HepG2 (cell line): ENCODE results near the gene ELMOD3. TPM values are rescaled to one million over a fixed set of nuclear protein-coding genes. Genes with fewer than 3 reads are reported as not detected.

Source experiments
- HNF4A ChIP-seq: sonication (generic); formaldehyde crosslinking; IDR thresholded peaks from 2 replicates; pipeline ENCODE4 v1.4.0; 2020; ENCODE audit warnings: missing genetic modification reagents
- KDM3A ChIP-seq: IDR thresholded peaks from 2 replicates; pipeline ENCODE4 v1.6.1; 2018; ENCODE audit warnings: low read depth, missing compliant biosample characterization
- MLLT10 ChIP-seq: sonication (generic); formaldehyde crosslinking; IDR thresholded peaks from 2 replicates; pipeline ENCODE4 v1.4.0; 2020; ENCODE audit warnings: missing genetic modification reagents
- NFRKB ChIP-seq: fragments of 450-650 bp; IDR thresholded peaks from 2 replicates; pipeline ENCODE4 v1.6.1; 2017
- ZMAT3 ChIP-seq: sonication (generic); formaldehyde crosslinking; conservative IDR thresholded peaks from 2 replicates; pipeline ENCODE4 v1.7.0; 2021; ENCODE audit warnings: missing genetic modification reagents
- ZNF205 ChIP-seq: IDR thresholded peaks from 2 replicates; pipeline ENCODE4 v1.6.1; 2018; ENCODE audit warnings: missing biosample characterization, missing genetic modification reagents
- ZNF563 ChIP-seq: sonication (generic); formaldehyde crosslinking; IDR thresholded peaks from 2 replicates; pipeline ENCODE4 v1.8.0; 2022; ENCODE audit warnings: mild to moderate bottlenecking, moderate library complexity, missing genetic modification reagents
- ZNF605 ChIP-seq: sonication (generic); formaldehyde crosslinking; IDR thresholded peaks from 2 replicates; pipeline ENCODE4 v1.8.0; 2022; ENCODE audit warnings: mild to moderate bottlenecking, missing genetic modification reagents
- ZNF7 ChIP-seq: IDR thresholded peaks from 2 replicates; pipeline ENCODE4 v1.6.1; 2016; ENCODE audit warnings: missing biosample characterization, missing genetic modification reagents
- ZNF777 ChIP-seq: sonication (generic); formaldehyde crosslinking; IDR thresholded peaks from 2 replicates; pipeline ENCODE4 v1.4.0; 2020; ENCODE audit warnings: missing genetic modification reagents
- ZNF780A ChIP-seq: sonication (generic); formaldehyde crosslinking; IDR thresholded peaks from 2 replicates; pipeline ENCODE4 v1.8.0; 2022; ENCODE audit warnings: mild to moderate bottlenecking, missing genetic modification reagents, moderate library complexity
- polyA plus RNA-seq, 8 experiments: library from polyadenylated mRNA; depleted of rRNA in 3 of 8; stranded (reverse) in 7 of 8; unstranded in 1 of 8; fragments of >200 nt; fragmentation: Illumina TruSeq in 4 of 8; extraction: Trizol in 4 of 8; gene quantifications; 2 replicates each; pipeline versions ENCODE4 v1.2.1 to v1.2.3, GENCODE V29; 2011 to 2016; ENCODE audit warnings: low read depth in 4 of 8, missing spikeins in 1 of 8, mixed read lengths in 1 of 8; ENCODE audit not compliant: insufficient read depth in 1 of 8
- total RNA-seq, 5 experiments: library from RNA; depleted of rRNA; stranded (reverse); fragments of >200 nt; fragmentation: Illumina TruSeq; extraction: Trizol; gene quantifications; 2 replicates each; pipeline ENCODE4 v1.2.3, GENCODE V29; 2016; ENCODE audit warnings: low read depth in 1 of 5
- TF ChIP-seq, protein P1 (sequence below): sonication (generic); formaldehyde crosslinking; IDR thresholded peaks from 2 replicates; pipeline ENCODE4 v1.4.0; 2020; ENCODE audit warnings: missing genetic modification reagents
- TF ChIP-seq, protein P2 (sequence below): sonication (generic); formaldehyde crosslinking; conservative IDR thresholded peaks from 2 replicates; pipeline ENCODE4 v1.4.0; 2020; ENCODE audit warnings: missing genetic modification reagents
- TF ChIP-seq, protein P3 (sequence below): sonication (generic); formaldehyde crosslinking; IDR thresholded peaks from 2 replicates; pipeline ENCODE4 v1.4.0; 2020; ENCODE audit warnings: missing genetic modification reagents, borderline replicate concordance
- TF ChIP-seq, protein P4 (sequence below): sonication (generic); formaldehyde crosslinking; IDR thresholded peaks from 2 replicates; pipeline ENCODE4 v1.5.1; 2020; ENCODE audit warnings: missing genetic modification reagents, mild to moderate bottlenecking, borderline replicate concordance

Gene ELMOD3
- total and polyA plus RNA-seq, 2 of the 13 experiments (the other 11 are each of a cell fraction or from before 2014, with no cell fraction given), result 13.3 to 19.5 TPM

DNA sequence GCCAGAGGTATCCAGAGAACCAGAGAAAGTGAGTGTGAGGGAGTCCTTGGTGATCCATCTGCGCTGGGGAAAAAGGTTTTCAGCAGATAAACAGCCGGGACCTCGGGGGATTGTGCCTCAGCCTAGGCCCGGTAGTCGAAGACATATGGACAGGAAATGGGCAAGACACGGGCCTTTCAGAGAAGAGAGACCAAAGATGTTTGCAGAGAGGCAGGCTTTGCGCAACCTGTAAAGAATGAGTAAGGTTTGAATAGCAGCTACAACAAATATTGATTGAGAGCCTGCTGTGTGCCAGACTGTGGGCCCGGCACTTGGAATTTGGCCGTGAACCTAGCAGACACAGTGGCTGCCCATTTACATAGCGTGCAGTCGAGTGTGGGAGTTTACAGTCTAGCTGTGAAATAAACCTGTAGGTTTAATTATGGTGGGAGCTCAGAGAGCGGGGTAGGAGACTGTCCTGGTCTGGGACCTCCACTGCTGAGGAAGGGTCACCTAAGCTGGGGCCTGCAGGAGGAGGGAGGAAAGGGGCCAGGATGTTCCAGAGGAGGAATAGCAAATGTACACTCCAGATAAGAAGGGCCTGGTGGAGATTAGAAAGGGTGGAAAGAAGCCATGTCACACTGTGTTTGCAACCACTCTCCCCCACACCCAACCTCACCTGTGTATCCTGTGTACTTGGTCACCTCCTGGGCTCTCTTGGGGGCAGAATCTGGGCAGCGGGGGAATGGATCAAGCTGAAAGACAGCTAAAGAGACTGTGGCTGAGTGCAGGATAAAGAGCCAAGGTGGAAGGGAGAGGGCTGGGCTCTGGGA is 66.9 kb downstream of the ELMOD3 start (continued):
- TF ChIP-seq, protein P1, sequence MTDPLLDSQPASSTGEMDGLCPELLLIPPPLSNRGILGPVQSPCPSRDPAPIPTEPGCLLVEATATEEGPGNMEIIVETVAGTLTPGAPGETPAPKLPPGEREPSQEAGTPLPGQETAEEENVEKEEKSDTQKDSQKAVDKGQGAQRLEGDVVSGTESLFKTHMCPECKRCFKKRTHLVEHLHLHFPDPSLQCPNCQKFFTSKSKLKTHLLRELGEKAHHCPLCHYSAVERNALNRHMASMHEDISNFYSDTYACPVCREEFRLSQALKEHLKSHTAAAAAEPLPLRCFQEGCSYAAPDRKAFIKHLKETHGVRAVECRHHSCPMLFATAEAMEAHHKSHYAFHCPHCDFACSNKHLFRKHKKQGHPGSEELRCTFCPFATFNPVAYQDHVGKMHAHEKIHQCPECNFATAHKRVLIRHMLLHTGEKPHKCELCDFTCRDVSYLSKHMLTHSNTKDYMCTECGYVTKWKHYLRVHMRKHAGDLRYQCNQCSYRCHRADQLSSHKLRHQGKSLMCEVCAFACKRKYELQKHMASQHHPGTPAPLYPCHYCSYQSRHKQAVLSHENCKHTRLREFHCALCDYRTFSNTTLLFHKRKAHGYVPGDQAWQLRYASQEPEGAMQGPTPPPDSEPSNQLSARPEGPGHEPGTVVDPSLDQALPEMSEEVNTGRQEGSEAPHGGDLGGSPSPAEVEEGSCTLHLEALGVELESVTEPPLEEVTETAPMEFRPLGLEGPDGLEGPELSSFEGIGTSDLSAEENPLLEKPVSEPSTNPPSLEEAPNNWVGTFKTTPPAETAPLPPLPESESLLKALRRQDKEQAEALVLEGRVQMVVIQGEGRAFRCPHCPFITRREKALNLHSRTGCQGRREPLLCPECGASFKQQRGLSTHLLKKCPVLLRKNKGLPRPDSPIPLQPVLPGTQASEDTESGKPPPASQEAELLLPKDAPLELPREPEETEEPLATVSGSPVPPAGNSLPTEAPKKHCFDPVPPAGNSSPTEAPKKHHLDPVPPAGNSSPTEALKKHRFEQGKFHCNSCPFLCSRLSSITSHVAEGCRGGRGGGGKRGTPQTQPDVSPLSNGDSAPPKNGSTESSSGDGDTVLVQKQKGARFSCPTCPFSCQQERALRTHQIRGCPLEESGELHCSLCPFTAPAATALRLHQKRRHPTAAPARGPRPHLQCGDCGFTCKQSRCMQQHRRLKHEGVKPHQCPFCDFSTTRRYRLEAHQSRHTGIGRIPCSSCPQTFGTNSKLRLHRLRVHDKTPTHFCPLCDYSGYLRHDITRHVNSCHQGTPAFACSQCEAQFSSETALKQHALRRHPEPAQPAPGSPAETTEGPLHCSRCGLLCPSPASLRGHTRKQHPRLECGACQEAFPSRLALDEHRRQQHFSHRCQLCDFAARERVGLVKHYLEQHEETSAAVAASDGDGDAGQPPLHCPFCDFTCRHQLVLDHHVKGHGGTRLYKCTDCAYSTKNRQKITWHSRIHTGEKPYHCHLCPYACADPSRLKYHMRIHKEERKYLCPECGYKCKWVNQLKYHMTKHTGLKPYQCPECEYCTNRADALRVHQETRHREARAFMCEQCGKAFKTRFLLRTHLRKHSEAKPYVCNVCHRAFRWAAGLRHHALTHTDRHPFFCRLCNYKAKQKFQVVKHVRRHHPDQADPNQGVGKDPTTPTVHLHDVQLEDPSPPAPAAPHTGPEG (CRISPR knock-in tag), result peak; percentile 66; the same call in 1 of the 2 replicates
- peak; percentile 92 for TF ChIP-seq HNF4A (CRISPR knock-in tag)
- TF ChIP-seq ZNF7 (CRISPR knock-in tag), result peak; percentile 83
- TF ChIP-seq MLLT10 (CRISPR knock-in tag), result no peak
- peak; percentile 36; the same call in 1 of the 2 replicates for TF ChIP-seq ZNF777 (CRISPR knock-in tag)
- TF ChIP-seq ZNF780A, result peak; percentile 61; the same call in 1 of the 2 replicates
- TF ChIP-seq, protein P2, sequence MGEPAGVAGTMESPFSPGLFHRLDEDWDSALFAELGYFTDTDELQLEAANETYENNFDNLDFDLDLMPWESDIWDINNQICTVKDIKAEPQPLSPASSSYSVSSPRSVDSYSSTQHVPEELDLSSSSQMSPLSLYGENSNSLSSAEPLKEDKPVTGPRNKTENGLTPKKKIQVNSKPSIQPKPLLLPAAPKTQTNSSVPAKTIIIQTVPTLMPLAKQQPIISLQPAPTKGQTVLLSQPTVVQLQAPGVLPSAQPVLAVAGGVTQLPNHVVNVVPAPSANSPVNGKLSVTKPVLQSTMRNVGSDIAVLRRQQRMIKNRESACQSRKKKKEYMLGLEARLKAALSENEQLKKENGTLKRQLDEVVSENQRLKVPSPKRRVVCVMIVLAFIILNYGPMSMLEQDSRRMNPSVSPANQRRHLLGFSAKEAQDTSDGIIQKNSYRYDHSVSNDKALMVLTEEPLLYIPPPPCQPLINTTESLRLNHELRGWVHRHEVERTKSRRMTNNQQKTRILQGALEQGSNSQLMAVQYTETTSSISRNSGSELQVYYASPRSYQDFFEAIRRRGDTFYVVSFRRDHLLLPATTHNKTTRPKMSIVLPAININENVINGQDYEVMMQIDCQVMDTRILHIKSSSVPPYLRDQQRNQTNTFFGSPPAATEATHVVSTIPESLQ (CRISPR knock-in tag), result peak; percentile 85; the same call in 1 of the 2 replicates
- TF ChIP-seq ZNF205 (CRISPR knock-in tag), result peak; percentile 98
- peak; percentile 87; the same call in 1 of the 2 replicates for TF ChIP-seq KDM3A (CRISPR knock-in tag)
- TF ChIP-seq, protein P3, sequence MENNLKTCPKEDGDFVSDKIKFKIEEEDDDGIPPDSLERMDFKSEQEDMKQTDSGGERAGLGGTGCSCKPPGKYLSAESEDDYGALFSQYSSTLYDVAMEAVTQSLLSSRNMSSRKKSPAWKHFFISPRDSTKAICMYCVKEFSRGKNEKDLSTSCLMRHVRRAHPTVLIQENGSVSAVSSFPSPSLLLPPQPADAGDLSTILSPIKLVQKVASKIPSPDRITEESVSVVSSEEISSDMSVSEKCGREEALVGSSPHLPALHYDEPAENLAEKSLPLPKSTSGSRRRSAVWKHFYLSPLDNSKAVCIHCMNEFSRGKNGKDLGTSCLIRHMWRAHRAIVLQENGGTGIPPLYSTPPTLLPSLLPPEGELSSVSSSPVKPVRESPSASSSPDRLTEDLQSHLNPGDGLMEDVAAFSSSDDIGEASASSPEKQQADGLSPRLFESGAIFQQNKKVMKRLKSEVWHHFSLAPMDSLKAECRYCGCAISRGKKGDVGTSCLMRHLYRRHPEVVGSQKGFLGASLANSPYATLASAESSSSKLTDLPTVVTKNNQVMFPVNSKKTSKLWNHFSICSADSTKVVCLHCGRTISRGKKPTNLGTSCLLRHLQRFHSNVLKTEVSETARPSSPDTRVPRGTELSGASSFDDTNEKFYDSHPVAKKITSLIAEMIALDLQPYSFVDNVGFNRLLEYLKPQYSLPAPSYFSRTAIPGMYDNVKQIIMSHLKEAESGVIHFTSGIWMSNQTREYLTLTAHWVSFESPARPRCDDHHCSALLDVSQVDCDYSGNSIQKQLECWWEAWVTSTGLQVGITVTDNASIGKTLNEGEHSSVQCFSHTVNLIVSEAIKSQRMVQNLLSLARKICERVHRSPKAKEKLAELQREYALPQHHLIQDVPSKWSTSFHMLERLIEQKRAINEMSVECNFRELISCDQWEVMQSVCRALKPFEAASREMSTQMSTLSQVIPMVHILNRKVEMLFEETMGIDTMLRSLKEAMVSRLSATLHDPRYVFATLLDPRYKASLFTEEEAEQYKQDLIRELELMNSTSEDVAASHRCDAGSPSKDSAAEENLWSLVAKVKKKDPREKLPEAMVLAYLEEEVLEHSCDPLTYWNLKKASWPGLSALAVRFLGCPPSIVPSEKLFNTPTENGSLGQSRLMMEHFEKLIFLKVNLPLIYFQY (CRISPR knock-in tag), result peak; percentile 95
- TF ChIP-seq ZNF563 (CRISPR knock-in tag), result 0 out of 2 replicates have a peak, but pooled peaks have one; percentile 29
- TF ChIP-seq NFRKB, result no peak
- peak; percentile 35; the same call in 1 of the 2 replicates for TF ChIP-seq ZNF605 (CRISPR knock-in tag)
- peak; percentile 83; the same call in 1 of the 2 replicates for TF ChIP-seq ZMAT3
- TF ChIP-seq, protein P4, sequence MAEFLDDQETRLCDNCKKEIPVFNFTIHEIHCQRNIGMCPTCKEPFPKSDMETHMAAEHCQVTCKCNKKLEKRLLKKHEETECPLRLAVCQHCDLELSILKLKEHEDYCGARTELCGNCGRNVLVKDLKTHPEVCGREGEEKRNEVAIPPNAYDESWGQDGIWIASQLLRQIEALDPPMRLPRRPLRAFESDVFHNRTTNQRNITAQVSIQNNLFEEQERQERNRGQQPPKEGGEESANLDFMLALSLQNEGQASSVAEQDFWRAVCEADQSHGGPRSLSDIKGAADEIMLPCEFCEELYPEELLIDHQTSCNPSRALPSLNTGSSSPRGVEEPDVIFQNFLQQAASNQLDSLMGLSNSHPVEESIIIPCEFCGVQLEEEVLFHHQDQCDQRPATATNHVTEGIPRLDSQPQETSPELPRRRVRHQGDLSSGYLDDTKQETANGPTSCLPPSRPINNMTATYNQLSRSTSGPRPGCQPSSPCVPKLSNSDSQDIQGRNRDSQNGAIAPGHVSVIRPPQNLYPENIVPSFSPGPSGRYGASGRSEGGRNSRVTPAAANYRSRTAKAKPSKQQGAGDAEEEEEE (CRISPR knock-in tag), result no peak; the same call in 1 of the 2 replicates
